Aorta (tissue), 5 donors: Measurements from ENCODE around the gene TMEM61. TPM values are rescaled to one million over a fixed set of nuclear protein-coding genes. Genes with fewer than 3 reads are reported as not detected.

Source experiments
- ATAC-seq: fragments of 200-7000 bp; cut with Tn5 transposase; one replicate; pipeline ENCODE4 v1.9.1; 2022; ENCODE audit warnings: moderate library complexity; ENCODE audit not compliant: low FRiP score
- DNase-seq, 2 donors: peaks; one replicate each; pipeline ENCODE4 v3.0.0-alpha.2; 2020
- H3K27ac ChIP-seq, 2 donors: one replicate each; pipeline ENCODE4 v1.5.1; 2013; ENCODE audit warnings: low read length in 2 of 2, mild to moderate bottlenecking in 2 of 2, moderate library complexity in 2 of 2, control low read depth in 1 of 2, inconsistent platforms in 1 of 2, low read depth in 1 of 2
- H3K27me3 ChIP-seq, 2 donors: one replicate each; pipeline ENCODE4 v1.6.1; 2013; ENCODE audit warnings: control low read depth in 1 of 2, low read length in 1 of 2, mild to moderate bottlenecking in 1 of 2, moderate library complexity in 1 of 2; ENCODE audit not compliant: insufficient read depth in 2 of 2, control insufficient read depth in 1 of 2
- H3K36me3 ChIP-seq, 2 donors: one replicate each; pipeline ENCODE4 v1.6.1; 2013; ENCODE audit warnings: control low read depth in 1 of 2, low read length in 1 of 2, mild to moderate bottlenecking in 1 of 2; ENCODE audit not compliant: insufficient read depth in 2 of 2, control insufficient read depth in 1 of 2
- H3K4me1 ChIP-seq, 2 donors: one replicate each; pipeline ENCODE4 v1.6.1; 2013; ENCODE audit warnings: low read length in 2 of 2, control low read depth in 1 of 2, mild to moderate bottlenecking in 1 of 2, moderate library complexity in 1 of 2; ENCODE audit not compliant: insufficient read depth in 2 of 2, control insufficient read depth in 1 of 2
- H3K4me3 ChIP-seq, 2 donors: one replicate each; pipeline ENCODE4 v1.5.1; 2013; ENCODE audit warnings: low read length in 2 of 2, control low read depth in 1 of 2, mild to moderate bottlenecking in 1 of 2
- H3K9me3 ChIP-seq: one replicate; pipeline ENCODE4 v1.6.1; 2013; ENCODE audit warnings: mild to moderate bottlenecking, low read length; ENCODE audit not compliant: control insufficient read depth
- WGBS, 2 donors: extraction: QIAGEN DNeasy Blood & Tissue Kit; methylation state at CpG; one replicate each; pipeline ENCODE4 v1.1.7; 2013; 5-methylcytosine and 5-hydroxymethylcytosine counted together
- intact Hi-C, 2 donors: fragments of 100-400 bp; cut with DNase I; formaldehyde crosslinking; loops; one replicate each; pipeline versions ENCODE4 v1.14.2 to v1.15.0; 2022
- polyA plus RNA-seq, 2 donors: library from polyadenylated mRNA; stranded (reverse); fragments of 200-250 nt; gene quantifications; one replicate each; pipeline ENCODE4 v1.2.3, GENCODE V29; 2013
- total RNA-seq, 2 donors: library from RNA; stranded (reverse); fragmentation: NEBNext Ultra II Directional; extraction: Animal tissue kit (Norgen Biotek cat#: 25700); gene quantifications; one replicate each; pipeline ENCODE4 v1.2.1, GENCODE V29; 2021
- donor health status: healthy with polysubstance abuse.
- donor health status: Bipolar disorder and iron deficiency.
- donor health status: DM: no; HTN: no; CAD: no.
- donor health status: DM: no; HTN: no; CAD: no.
- donor health status: DM: yes; HTN: yes; CAD: no.

Gene TMEM61
- total and polyA plus RNA-seq, 4 donors = 0.38 to 5.6 (median 2.1) TPM

- intact Hi-C loops = no loop called here
- no peak overlapping the region for H3K27ac ChIP-seq
- no peaks in the 10 kb centered on the region for H3K9me3 ChIP-seq
- ATAC-seq (no peak), DNase-seq (no peak)
- WGBS, 2 donors = 93 to 96% methylated on average over 9 of the region's 9 CpGs
- H3K4me1 ChIP-seq = no peaks in the 10 kb centered on the region
- H3K4me3 ChIP-seq = no peak overlapping the region
- no peaks in the 10 kb centered on the region for H3K27me3 ChIP-seq
- H3K36me3 ChIP-seq = no peaks in the 10 kb centered on the region
Measured at GRCh38 chr1:54978528-54979326, 1.7 kb upstream of the TMEM61 start.

DNA sequence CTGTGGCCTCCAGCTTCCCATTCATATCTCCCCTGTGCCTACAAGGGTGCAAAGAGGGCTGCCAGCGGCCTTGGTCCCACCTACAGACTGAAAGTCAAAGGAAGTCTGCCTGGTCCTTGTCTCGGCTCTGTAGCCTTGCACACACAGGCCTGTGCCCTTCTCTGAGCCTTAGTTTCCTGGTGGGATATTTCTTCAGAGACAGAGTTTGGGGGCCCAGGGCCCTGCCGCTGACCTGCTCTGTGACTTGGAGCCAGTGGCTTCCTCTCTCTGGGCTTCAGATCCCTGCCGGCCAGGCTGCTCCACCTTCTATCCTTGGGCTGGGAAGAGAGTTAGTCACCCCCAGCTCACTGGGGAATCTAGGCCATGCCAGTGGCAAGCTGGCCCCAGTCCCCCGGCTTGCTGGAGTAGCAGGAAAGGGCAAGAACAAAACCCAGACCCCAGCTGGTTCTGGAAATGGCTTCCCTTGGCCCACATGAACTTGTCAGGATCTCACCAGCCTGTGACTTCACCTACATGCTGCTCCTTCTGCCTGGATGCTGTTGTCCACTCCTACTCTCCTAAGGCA is 1.0 kb upstream of the TMEM61 start:
- Histone ChIP-seq H3K4me1 (no peaks in the 10 kb centered on the region), H3K27me3 (no peaks in the 10 kb centered on the region), H3K36me3 (no peaks in the 10 kb centered on the region), H3K27ac (no peak overlapping the region), H3K4me3 (no peak overlapping the region), H3K9me3 (no peaks in the 10 kb centered on the region)
- 28 to 57% methylated on average over 5 of the region's 5 CpGs for WGBS, 2 donors
- intact Hi-C loops = no loop called here
- no peak for DNase-seq
- no peak for ATAC-seq

GRCh38 chr1:54980046-54980527 is 341 bp upstream of the TMEM61 start:
- no peaks in the 10 kb centered on the region for H3K36me3 ChIP-seq
- H3K9me3 ChIP-seq = no peaks in the 10 kb centered on the region
- no peak for ATAC-seq
- WGBS, 2 donors = 27 to 29% methylated on average over 25 of the region's 25 CpGs
- peak overlapping the region; percentile 36 to 82 for H3K4me3 ChIP-seq
- no peak overlapping the region for H3K27ac ChIP-seq
- H3K27me3 ChIP-seq = no peaks in the 10 kb centered on the region
- no peak for DNase-seq
- H3K4me1 ChIP-seq = no peaks in the 10 kb centered on the region
- intact Hi-C loops = no loop called here

- ATAC-seq (no peak), DNase-seq (no peak)
- Histone ChIP-seq H3K27ac (no peak overlapping the region), H3K4me1 (no peaks in the 10 kb centered on the region), H3K9me3 (no peaks in the 10 kb centered on the region), H3K27me3 (no peaks in the 10 kb centered on the region), H3K36me3 (no peaks in the 10 kb centered on the region), H3K4me3 (no peak overlapping the region)
- intact Hi-C loops = no loop called here
- WGBS, 2 donors = 95 to 96% methylated on average over 8 of the region's 8 CpGs
Measured at GRCh38 chr1:54981466-54981865, 1.0 kb downstream of the TMEM61 start.

DNA sequence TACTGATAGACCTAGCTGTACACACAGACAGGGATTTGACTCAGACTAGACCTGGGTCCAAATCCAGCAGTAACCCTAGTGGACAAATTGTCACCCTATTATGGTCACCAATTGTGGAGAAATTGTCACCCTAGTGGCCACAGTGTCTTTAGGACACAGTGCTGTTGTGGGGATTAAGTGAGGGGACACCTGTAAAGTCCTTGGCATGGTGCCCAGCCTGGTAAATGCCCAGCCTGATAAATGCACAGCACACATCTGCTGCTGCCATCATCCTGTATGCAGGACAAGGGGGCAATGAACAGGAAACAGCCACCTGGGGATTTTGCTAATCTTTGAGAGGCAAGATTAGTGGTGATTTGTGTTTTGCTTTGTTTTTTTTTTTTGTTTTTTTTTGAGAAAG is 2.3 kb downstream of the TMEM61 start:
- ATAC-seq (no peak), DNase-seq (no peak)
- no peak overlapping the region for H3K4me3 ChIP-seq
- no peaks in the 10 kb centered on the region for H3K27me3 ChIP-seq
- no peak overlapping the region for H3K27ac ChIP-seq
- intact Hi-C loops = no loop called here
- no peaks in the 10 kb centered on the region for H3K9me3 ChIP-seq
- H3K36me3 ChIP-seq = no peaks in the 10 kb centered on the region
- H3K4me1 ChIP-seq = no peaks in the 10 kb centered on the region

- Histone ChIP-seq H3K27me3 (no peaks in the 10 kb centered on the region), H3K36me3 (no peaks in the 10 kb centered on the region), H3K9me3 (no peaks in the 10 kb centered on the region), H3K27ac (no peak overlapping the region), H3K4me1 (no peaks in the 10 kb centered on the region), H3K4me3 (no peak overlapping the region)
- DNase-seq (no peak), ATAC-seq (no peak)
- WGBS, 2 donors = 35 to 46% methylated on average over 7 of the region's 7 CpGs
- intact Hi-C loops = no loop called here
Measured at GRCh38 chr1:54984131-54984842, 3.9 kb downstream of the TMEM61 start.

GRCh38 chr1:54985556-54985955 is 5.1 kb downstream of the TMEM61 start:
- ATAC-seq (no peak), DNase-seq (no peak)
- H3K36me3 ChIP-seq = no peaks in the 10 kb centered on the region
- H3K4me3 ChIP-seq = no peak overlapping the region
- no peaks in the 10 kb centered on the region for H3K4me1 ChIP-seq
- intact Hi-C loops = no loop called here
- 96 to 98% methylated on average over 5 of the region's 5 CpGs for WGBS, 2 donors
- no peak overlapping the region for H3K27ac ChIP-seq
- H3K9me3 ChIP-seq = no peaks in the 10 kb centered on the region
- no peaks in the 10 kb centered on the region for H3K27me3 ChIP-seq

- intact Hi-C loops = no loop called here
- WGBS, 2 donors = 92 to 95% methylated on average over 15 of the region's 15 CpGs
- DNase-seq = no peak
Measured at GRCh38 chr1:54986025-54986424, 5.6 kb downstream of the TMEM61 start.

More at GRCh38 chr1:54986025-54986424, 5.6 kb downstream of the TMEM61 start:
- no peaks in the 10 kb centered on the region for H3K27me3 ChIP-seq
- no peak for ATAC-seq
- H3K36me3 ChIP-seq = no peaks in the 10 kb centered on the region
- H3K4me3 ChIP-seq = no peak overlapping the region
- H3K9me3 ChIP-seq = no peaks in the 10 kb centered on the region
- no peaks in the 10 kb centered on the region for H3K4me1 ChIP-seq
- no peak overlapping the region for H3K27ac ChIP-seq
